ENCODE data around the gene SLC50A1.

Gene SLC50A1

DNA sequence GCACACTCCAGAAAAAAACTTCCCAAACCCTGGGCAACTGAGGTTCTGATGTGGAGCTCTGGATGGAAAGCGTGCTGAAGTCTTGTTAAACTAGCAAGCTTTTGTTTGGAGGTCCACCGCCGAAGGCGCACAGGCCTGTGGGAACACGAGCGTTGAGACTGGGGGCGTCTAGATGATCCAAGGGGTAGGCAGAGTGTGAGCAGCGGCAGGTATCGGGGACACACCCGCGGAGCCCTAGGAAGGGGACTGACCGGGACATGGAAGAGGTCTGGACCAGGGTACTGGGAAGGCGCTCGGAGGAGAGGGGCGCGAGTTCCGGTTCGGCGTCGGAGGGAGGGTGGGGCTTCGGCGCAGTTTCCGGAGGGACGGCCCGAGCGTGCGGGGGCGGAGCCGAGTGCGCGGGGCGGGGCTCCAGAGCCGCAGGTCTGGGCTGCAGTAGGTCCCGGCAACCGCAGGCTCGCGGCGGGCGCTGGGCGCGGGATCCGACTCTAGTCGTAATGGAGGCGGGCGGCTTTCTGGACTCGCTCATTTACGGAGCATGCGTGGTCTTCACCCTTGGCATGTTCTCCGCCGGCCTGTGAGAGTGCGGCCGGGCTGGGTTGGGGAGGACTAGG, at the start of gene SLC50A1 (continued):
- TF ChIP-seq, protein P1, sequence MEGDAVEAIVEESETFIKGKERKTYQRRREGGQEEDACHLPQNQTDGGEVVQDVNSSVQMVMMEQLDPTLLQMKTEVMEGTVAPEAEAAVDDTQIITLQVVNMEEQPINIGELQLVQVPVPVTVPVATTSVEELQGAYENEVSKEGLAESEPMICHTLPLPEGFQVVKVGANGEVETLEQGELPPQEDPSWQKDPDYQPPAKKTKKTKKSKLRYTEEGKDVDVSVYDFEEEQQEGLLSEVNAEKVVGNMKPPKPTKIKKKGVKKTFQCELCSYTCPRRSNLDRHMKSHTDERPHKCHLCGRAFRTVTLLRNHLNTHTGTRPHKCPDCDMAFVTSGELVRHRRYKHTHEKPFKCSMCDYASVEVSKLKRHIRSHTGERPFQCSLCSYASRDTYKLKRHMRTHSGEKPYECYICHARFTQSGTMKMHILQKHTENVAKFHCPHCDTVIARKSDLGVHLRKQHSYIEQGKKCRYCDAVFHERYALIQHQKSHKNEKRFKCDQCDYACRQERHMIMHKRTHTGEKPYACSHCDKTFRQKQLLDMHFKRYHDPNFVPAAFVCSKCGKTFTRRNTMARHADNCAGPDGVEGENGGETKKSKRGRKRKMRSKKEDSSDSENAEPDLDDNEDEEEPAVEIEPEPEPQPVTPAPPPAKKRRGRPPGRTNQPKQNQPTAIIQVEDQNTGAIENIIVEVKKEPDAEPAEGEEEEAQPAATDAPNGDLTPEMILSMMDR (tag by site-specific recombination; IDR thresholded peaks at IDR 0.05) = peak; percentile 45; the same call in 1 of the 2 replicates
- TF ChIP-seq KLF16 (tag by site-specific recombination; IDR thresholded peaks at IDR 0.05) = no peak; the same call in 1 of the 2 replicates
- peak; percentile 36; the same call in 1 of the 2 replicates for TF ChIP-seq ZNF2 (tag by site-specific recombination; IDR thresholded peaks at IDR 0.05)
- TF ChIP-seq ZNF140 (tag by site-specific recombination; IDR thresholded peaks at IDR 0.05) = no peak
- peak; percentile 4; the same call in 1 of the 2 replicates for TF ChIP-seq ZBTB21 (tag by site-specific recombination; IDR thresholded peaks at IDR 0.05)
- TF ChIP-seq ZNF501 (tag by site-specific recombination; IDR thresholded peaks at IDR 0.05) = peak; percentile 89; the same call in 1 of the 2 replicates
- peak; percentile 39 for TF ChIP-seq ZFHX2 (tag by site-specific recombination; conservative IDR thresholded peaks at IDR 0.05)
- peak; percentile 53; the same call in 1 of the 2 replicates for TF ChIP-seq EGR2 (tag by site-specific recombination; IDR thresholded peaks at IDR 0.05; ENCODE audit: low read depth)
- peak; percentile 62 for TF ChIP-seq ZNF341 (tag by site-specific recombination; IDR thresholded peaks at IDR 0.05; ENCODE audit: low read depth)
- TF ChIP-seq, protein P2, sequence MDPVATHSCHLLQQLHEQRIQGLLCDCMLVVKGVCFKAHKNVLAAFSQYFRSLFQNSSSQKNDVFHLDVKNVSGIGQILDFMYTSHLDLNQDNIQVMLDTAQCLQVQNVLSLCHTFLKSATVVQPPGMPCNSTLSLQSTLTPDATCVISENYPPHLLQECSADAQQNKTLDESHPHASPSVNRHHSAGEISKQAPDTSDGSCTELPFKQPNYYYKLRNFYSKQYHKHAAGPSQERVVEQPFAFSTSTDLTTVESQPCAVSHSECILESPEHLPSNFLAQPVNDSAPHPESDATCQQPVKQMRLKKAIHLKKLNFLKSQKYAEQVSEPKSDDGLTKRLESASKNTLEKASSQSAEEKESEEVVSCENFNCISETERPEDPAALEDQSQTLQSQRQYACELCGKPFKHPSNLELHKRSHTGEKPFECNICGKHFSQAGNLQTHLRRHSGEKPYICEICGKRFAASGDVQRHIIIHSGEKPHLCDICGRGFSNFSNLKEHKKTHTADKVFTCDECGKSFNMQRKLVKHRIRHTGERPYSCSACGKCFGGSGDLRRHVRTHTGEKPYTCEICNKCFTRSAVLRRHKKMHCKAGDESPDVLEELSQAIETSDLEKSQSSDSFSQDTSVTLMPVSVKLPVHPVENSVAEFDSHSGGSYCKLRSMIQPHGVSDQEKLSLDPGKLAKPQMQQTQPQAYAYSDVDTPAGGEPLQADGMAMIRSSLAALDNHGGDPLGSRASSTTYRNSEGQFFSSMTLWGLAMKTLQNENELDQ (tag by site-specific recombination; IDR thresholded peaks at IDR 0.05; ENCODE audit: low read depth) = no peak
- TF ChIP-seq, protein P3, sequence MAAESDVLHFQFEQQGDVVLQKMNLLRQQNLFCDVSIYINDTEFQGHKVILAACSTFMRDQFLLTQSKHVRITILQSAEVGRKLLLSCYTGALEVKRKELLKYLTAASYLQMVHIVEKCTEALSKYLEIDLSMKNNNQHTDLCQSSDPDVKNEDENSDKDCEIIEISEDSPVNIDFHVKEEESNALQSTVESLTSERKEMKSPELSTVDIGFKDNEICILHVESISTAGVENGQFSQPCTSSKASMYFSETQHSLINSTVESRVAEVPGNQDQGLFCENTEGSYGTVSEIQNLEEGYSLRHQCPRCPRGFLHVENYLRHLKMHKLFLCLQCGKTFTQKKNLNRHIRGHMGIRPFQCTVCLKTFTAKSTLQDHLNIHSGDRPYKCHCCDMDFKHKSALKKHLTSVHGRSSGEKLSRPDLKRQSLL (tag by site-specific recombination; IDR thresholded peaks at IDR 0.05) = peak; percentile 77; the same call in 1 of the 2 replicates
- TF ChIP-seq ZBTB48 (tag by site-specific recombination; IDR thresholded peaks at IDR 0.05) = 0 out of 2 replicates have a peak, but pooled peaks have one; percentile 41
- peak; percentile 80 for TF ChIP-seq ZFP37 (tag by site-specific recombination; IDR thresholded peaks at IDR 0.05)
- no peak for TF ChIP-seq FEZF1 (tag by site-specific recombination; IDR thresholded peaks at IDR 0.05)
- TF ChIP-seq ZBTB7A (tag by site-specific recombination; IDR thresholded peaks at IDR 0.05; ENCODE audit: low read depth) = peak; percentile 91; the same call in 1 of the 2 replicates
- 0 out of 2 replicates have a peak, but pooled peaks have one; percentile 4 for TF ChIP-seq ZNF843 (tag by site-specific recombination; IDR thresholded peaks at IDR 0.05)
- TF ChIP-seq BCL11B (tag by site-specific recombination; IDR thresholded peaks at IDR 0.05; ENCODE audit: low read depth) = 0 out of 2 replicates have a peak, but pooled peaks have one; percentile 61
- peak; percentile 87 for TF ChIP-seq SP2 (tag by site-specific recombination; IDR thresholded peaks at IDR 0.05)
- no peak for TF ChIP-seq ZNF621 (tag by site-specific recombination; IDR thresholded peaks at IDR 0.05)
- 0 out of 2 replicates have a peak, but pooled peaks have one; percentile 34 for TF ChIP-seq ZNF24 (tag by site-specific recombination; IDR thresholded peaks at IDR 0.05)
- TF ChIP-seq, protein P4, sequence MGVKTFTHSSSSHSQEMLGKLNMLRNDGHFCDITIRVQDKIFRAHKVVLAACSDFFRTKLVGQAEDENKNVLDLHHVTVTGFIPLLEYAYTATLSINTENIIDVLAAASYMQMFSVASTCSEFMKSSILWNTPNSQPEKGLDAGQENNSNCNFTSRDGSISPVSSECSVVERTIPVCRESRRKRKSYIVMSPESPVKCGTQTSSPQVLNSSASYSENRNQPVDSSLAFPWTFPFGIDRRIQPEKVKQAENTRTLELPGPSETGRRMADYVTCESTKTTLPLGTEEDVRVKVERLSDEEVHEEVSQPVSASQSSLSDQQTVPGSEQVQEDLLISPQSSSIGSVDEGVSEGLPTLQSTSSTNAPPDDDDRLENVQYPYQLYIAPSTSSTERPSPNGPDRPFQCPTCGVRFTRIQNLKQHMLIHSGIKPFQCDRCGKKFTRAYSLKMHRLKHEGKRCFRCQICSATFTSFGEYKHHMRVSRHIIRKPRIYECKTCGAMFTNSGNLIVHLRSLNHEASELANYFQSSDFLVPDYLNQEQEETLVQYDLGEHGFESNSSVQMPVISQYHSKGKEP (tag by site-specific recombination; IDR thresholded peaks at IDR 0.05) = peak; percentile 59; the same call in 1 of the 2 replicates
- TF ChIP-seq ZNF660 (tag by site-specific recombination; IDR thresholded peaks at IDR 0.05) = peak; percentile 56; the same call in 1 of the 2 replicates
- TF ChIP-seq ZNF561 (tag by site-specific recombination; IDR thresholded peaks at IDR 0.05; ENCODE audit: borderline replicate concordance) = peak; percentile 54; the same call in 1 of the 2 replicates
- no peak for TF ChIP-seq ZNF37A (tag by site-specific recombination; IDR thresholded peaks at IDR 0.05)
- peak; percentile 85; the same call in 1 of the 2 replicates for TF ChIP-seq ZNF600 (tag by site-specific recombination; IDR thresholded peaks at IDR 0.05)
- TF ChIP-seq ZNF426 (tag by site-specific recombination; IDR thresholded peaks at IDR 0.05) = no peak
- TF ChIP-seq ZNF76 (tag by site-specific recombination; IDR thresholded peaks at IDR 0.05; ENCODE audit: borderline replicate concordance, low read depth) = peak; percentile 62; the same call in 1 of the 2 replicates
- TF ChIP-seq ZFP69B (tag by site-specific recombination; IDR thresholded peaks at IDR 0.05) = peak; percentile 12; the same call in 1 of the 2 replicates
- TF ChIP-seq ZBTB8A (tag by site-specific recombination; IDR thresholded peaks at IDR 0.05) = peak; percentile 96
- peak; percentile 89 for TF ChIP-seq SP3 (tag by site-specific recombination; IDR thresholded peaks at IDR 0.05)
- peak; percentile 88 for TF ChIP-seq SCRT2 (tag by site-specific recombination; IDR thresholded peaks at IDR 0.05)
- TF ChIP-seq ZBTB17 (tag by site-specific recombination; IDR thresholded peaks at IDR 0.05) = 0 out of 2 replicates have a peak, but pooled peaks have one; percentile 61
- TF ChIP-seq ZIC2 (tag by site-specific recombination; IDR thresholded peaks at IDR 0.05) = peak; percentile 23; the same call in 1 of the 2 replicates

All from HEK293 (cell line).